Neural progenitor cell (in vitro differentiated cells): ENCODE measurements around the gene EHMT1.

ENCODE experiments used
- CTCF ChIP-seq: fragments of 200-600 bp; sonication (generic); IDR thresholded peaks from 2 replicates; pipeline ENCODE4 v1.5.1; 2017; ENCODE audit warnings: antibody characterized with exemption, mild to moderate bottlenecking
- EZH2 ChIP-seq: fragments of 200-600 bp; sonication (generic); IDR thresholded peaks from 2 replicates; pipeline ENCODE4 v1.6.1; 2017; ENCODE audit warnings: antibody characterized with exemption, mild to moderate bottlenecking, moderate library complexity
- EZH2phosphoT487 ChIP-seq: fragments of 200-600 bp; sonication (generic); IDR thresholded peaks from 2 replicates; pipeline ENCODE4 v1.6.1; 2017; ENCODE audit warnings: antibody characterized with exemption

DNA sequence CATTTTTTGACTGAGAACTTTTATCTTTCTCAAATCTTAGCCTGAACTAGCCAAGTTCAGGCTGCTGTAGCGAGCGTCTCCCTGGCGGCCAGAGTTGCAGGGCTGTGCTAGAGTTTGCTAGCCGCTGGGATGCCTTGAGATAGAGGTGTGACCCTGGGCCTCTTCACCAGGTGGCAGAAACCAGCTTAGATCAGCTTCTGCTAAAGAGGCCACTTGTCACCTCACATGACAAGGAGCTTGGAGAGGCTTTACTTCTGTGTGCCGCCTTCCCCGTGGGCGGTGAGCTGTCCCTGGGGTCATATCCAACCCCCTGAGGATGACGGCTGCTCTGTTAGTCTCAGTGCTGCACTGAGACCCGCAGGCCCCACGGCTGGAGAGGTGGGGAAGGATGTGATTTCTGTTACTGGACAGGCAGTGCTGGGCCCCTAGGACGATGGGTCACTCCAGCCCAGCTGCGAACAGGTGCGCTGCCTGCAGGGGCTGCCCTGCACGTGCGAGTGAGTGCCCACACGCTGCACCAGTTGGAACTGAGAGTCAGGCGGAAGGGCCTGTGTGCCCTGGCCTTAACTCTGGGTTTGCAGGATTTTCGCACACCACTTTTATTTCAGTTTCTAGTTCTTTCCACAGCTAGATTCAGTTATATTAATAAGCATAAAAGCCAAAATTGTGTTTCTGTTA, 63.8 kb downstream of the EHMT1 start:
- TF ChIP-seq CTCF (no peak), EZH2 (no peak), EZH2phosphoT487 (no peak)
